Parathyroid adenoma (tissue), 2 donors: Measurements from ENCODE around the gene ZBTB20.

Experiments
- H2AFZ ChIP-seq: fragments of 300-600 bp; sonication (generic); one replicate; pipeline ENCODE4 v1.7.0; 2017; ENCODE audit warnings: antibody characterized with exemption, mild to moderate bottlenecking
- H3K27ac ChIP-seq: fragments of 300-600 bp; sonication (generic); one replicate; pipeline ENCODE4 v1.7.0; 2017
- H3K27me3 ChIP-seq: fragments of 300-600 bp; sonication (generic); one replicate; pipeline ENCODE4 v1.7.0; 2017; ENCODE audit warnings: low read length; ENCODE audit not compliant: control insufficient read depth, insufficient read depth
- H3K36me3 ChIP-seq: fragments of 300-600 bp; sonication (generic); one replicate; pipeline ENCODE4 v1.7.0; 2017; ENCODE audit warnings: low read length; ENCODE audit not compliant: control insufficient read depth, insufficient read depth
- H3K4me1 ChIP-seq: fragments of 300-600 bp; sonication (generic); one replicate; pipeline ENCODE4 v1.7.0; 2017; ENCODE audit warnings: control low read depth
- H3K4me2 ChIP-seq: fragments of 300-600 bp; sonication (generic); one replicate; pipeline ENCODE4 v1.7.0; 2017; ENCODE audit warnings: low read length
- H3K4me3 ChIP-seq: fragments of 300-600 bp; sonication (generic); one replicate; pipeline ENCODE4 v1.7.0; 2017; ENCODE audit warnings: low read depth, low read length
- H3K79me2 ChIP-seq: fragments of 300-600 bp; sonication (generic); one replicate; pipeline ENCODE4 v1.7.0; 2017; ENCODE audit warnings: control low read depth
- H3K9ac ChIP-seq: fragments of 300-600 bp; sonication (generic); one replicate; pipeline ENCODE4 v1.7.0; 2017; ENCODE audit warnings: mild to moderate bottlenecking
- H3K9me3 ChIP-seq: fragments of 300-600 bp; sonication (generic); one replicate; pipeline ENCODE4 v1.7.0; 2017; ENCODE audit warnings: low read length; ENCODE audit not compliant: control insufficient read depth
- CTCF ChIP-seq: fragments of 300-600 bp; sonication (generic); IDR thresholded peaks from one replicate; pipeline ENCODE4 v1.7.0; 2017; ENCODE audit warnings: antibody characterized with exemption, mild to moderate bottlenecking
- donor health status: primary hyperparathyroidism.

ZBTB20 gene

GRCh38 chr3:114928989-114929640 lies 218.0 kb downstream of the ZBTB20 start:
- TF ChIP-seq CTCF = no peak
- H3K27ac ChIP-seq = no peak overlapping the region
- no peak overlapping the region for H3K4me3 ChIP-seq
- H3K9ac ChIP-seq = no peak overlapping the region
- H3K4me1 ChIP-seq = peaks cover 3% of the 10 kb centered on the region
- no peaks in the 10 kb centered on the region for H3K36me3 ChIP-seq
- peaks cover 3% of the 10 kb centered on the region for H3K79me2 ChIP-seq
- H3K4me2 ChIP-seq = no peak overlapping the region
- no peaks in the 10 kb centered on the region for H3K27me3 ChIP-seq
- H2AFZ ChIP-seq = no peak overlapping the region
- no peaks in the 10 kb centered on the region for H3K9me3 ChIP-seq

GRCh38 chr3:114904633-114905032 lies 242.5 kb downstream of the ZBTB20 start:
- no peaks in the 10 kb centered on the region for H3K36me3 ChIP-seq
- H3K4me3 ChIP-seq = no peak overlapping the region
- no peak overlapping the region for H2AFZ ChIP-seq
- no peak for TF ChIP-seq CTCF
- no peaks in the 10 kb centered on the region for H3K79me2 ChIP-seq
- peaks cover 3% of the 10 kb centered on the region for H3K4me1 ChIP-seq
- no peaks in the 10 kb centered on the region for H3K9me3 ChIP-seq
- no peak overlapping the region for H3K27ac ChIP-seq
- H3K4me2 ChIP-seq = no peak overlapping the region
- no peak overlapping the region for H3K9ac ChIP-seq
- no peaks in the 10 kb centered on the region for H3K27me3 ChIP-seq

DNA sequence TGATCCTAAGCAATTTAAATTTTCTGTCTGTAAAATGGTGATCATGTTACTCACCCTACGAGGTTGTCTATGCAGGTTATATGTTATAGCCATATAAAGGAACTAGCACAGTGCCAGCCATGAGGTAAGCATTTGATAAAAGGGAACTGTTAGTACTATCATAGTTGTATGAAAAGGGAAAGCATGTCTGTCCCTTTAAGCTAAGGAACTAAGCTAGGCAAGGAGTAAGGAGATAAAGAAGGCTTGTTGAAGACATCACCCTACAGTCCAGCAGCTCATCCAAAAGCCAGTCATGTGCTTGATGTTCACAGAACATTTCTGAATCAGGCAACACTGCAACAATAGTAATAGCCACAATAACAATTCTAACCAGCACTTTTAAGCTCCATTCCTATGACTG lies 243.9 kb downstream of the ZBTB20 start:
- peaks cover 3% of the 10 kb centered on the region for H3K4me1 ChIP-seq
- H3K9ac ChIP-seq = no peak overlapping the region
- H3K27ac ChIP-seq = no peak overlapping the region
- H3K27me3 ChIP-seq = no peaks in the 10 kb centered on the region
- H3K4me3 ChIP-seq = no peak overlapping the region
- no peaks in the 10 kb centered on the region for H3K9me3 ChIP-seq
- H3K36me3 ChIP-seq = no peaks in the 10 kb centered on the region
- no peak overlapping the region for H2AFZ ChIP-seq
- TF ChIP-seq CTCF = no peak
- H3K79me2 ChIP-seq = no peaks in the 10 kb centered on the region
- no peak overlapping the region for H3K4me2 ChIP-seq

- H3K4me3 ChIP-seq = no peak overlapping the region
- H2AFZ ChIP-seq = no peak overlapping the region
- no peak overlapping the region for H3K27ac ChIP-seq
- H3K27me3 ChIP-seq = no peaks in the 10 kb centered on the region
- no peaks in the 10 kb centered on the region for H3K36me3 ChIP-seq
- no peak for TF ChIP-seq CTCF
- H3K9me3 ChIP-seq = no peaks in the 10 kb centered on the region
- H3K9ac ChIP-seq = no peak overlapping the region
- peaks cover 3% of the 10 kb centered on the region for H3K4me1 ChIP-seq
- no peaks in the 10 kb centered on the region for H3K79me2 ChIP-seq
- H3K4me2 ChIP-seq = no peak overlapping the region
Measured at GRCh38 chr3:114902691-114903101, 244.4 kb downstream of the ZBTB20 start.

- Histone ChIP-seq H3K9me3 (no peaks in the 10 kb centered on the region), H2AFZ (no peak overlapping the region), H3K36me3 (no peaks in the 10 kb centered on the region), H3K27ac (no peak overlapping the region), H3K27me3 (no peaks in the 10 kb centered on the region), H3K9ac (no peak overlapping the region), H3K4me1 (peaks cover 3% of the 10 kb centered on the region), H3K4me2 (no peak overlapping the region), H3K4me3 (no peak overlapping the region), H3K79me2 (no peaks in the 10 kb centered on the region)
- no peak for TF ChIP-seq CTCF
Measured at GRCh38 chr3:114900908-114901307, 246.2 kb downstream of the ZBTB20 start.
